ENCODE results near the gene ZNF681. TPM values are rescaled to one million over a fixed set of nuclear protein-coding genes. Genes with fewer than 3 reads are reported as not detected.

Gene ZNF681
- total and polyA plus RNA-seq, 10 of the 15 experiments (the other 5 are each of a cell fraction or from before 2014, with no cell fraction given), result 0.11 to 0.41 (median 0.24) TPM; not detected in 1

DNA sequence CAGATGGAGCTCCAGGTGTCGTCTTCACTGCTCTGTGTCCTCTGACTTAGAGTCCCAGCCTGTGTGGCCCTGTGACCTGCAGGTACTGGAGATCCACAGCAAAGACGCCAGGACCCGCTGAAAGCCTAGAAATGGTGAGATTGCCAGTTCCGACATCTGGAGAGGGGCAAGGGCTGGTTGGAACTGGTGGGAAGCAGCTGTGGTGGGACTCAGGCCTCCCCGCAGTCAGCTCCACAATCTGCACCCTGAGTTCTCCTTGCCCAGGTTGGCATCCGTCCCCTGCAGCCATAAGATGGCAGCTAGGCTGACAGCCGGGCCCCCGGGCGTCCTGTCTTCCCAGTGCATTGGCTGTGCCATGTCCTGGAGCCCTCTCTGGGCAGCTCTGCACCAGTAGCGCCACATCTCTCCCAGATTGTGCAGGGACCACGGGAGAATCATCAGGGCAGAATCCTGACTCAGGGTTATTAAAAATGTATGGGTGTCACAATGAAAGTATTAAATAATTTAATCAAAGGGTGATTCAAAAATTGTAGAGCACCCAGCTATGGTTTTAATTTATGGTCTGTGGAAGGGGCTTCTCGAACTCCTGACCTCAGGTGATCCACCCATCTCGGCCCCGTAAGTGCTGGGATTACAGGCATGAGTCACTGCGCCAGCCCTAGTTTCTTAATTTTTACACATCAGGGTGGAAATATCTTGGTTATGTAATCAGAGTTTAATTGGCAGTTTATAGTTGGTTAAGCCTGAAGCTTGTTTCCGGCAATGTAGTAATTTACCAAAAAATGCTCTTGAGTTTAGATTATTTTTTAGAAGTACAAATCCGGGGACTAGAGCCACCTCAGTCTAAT, 32.2 kb upstream of the ZNF681 start (continued):
- TF ChIP-seq, protein P1, sequence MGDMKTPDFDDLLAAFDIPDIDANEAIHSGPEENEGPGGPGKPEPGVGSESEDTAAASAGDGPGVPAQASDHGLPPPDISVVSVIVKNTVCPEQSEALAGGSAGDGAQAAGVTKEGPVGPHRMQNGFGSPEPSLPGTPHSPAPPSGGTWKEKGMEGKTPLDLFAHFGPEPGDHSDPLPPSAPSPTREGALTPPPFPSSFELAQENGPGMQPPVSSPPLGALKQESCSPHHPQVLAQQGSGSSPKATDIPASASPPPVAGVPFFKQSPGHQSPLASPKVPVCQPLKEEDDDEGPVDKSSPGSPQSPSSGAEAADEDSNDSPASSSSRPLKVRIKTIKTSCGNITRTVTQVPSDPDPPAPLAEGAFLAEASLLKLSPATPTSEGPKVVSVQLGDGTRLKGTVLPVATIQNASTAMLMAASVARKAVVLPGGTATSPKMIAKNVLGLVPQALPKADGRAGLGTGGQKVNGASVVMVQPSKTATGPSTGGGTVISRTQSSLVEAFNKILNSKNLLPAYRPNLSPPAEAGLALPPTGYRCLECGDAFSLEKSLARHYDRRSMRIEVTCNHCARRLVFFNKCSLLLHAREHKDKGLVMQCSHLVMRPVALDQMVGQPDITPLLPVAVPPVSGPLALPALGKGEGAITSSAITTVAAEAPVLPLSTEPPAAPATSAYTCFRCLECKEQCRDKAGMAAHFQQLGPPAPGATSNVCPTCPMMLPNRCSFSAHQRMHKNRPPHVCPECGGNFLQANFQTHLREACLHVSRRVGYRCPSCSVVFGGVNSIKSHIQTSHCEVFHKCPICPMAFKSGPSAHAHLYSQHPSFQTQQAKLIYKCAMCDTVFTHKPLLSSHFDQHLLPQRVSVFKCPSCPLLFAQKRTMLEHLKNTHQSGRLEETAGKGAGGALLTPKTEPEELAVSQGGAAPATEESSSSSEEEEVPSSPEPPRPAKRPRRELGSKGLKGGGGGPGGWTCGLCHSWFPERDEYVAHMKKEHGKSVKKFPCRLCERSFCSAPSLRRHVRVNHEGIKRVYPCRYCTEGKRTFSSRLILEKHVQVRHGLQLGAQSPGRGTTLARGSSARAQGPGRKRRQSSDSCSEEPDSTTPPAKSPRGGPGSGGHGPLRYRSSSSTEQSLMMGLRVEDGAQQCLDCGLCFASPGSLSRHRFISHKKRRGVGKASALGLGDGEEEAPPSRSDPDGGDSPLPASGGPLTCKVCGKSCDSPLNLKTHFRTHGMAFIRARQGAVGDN (IDR thresholded peaks at IDR 0.05), result no peak
- TF ChIP-seq CBX5 (IDR thresholded peaks at IDR 0.05; ENCODE audit: low read depth) (no peak), ZBTB4 (CRISPR knock-in tag; IDR thresholded peaks at IDR 0.05) (no peak), DPF2 (IDR thresholded peaks at IDR 0.05) (no peak)
